Natural killer cell (primary cell): ENCODE data around the gene SNX14. TPM values are rescaled to one million over a fixed set of nuclear protein-coding genes. Genes with fewer than 3 reads are reported as not detected.

Experiments used
- ATAC-seq, 3 donors: fragments of 150-1000 bp in 2 of 3; fragments of 200-7000 bp in 1 of 3; cut with Tn5 transposase; 1 replicate in 1 of 3; 2 replicates in 2 of 3; pipeline ENCODE4 v1.10.0; 2021; ENCODE audit warnings: mild to moderate bottlenecking in 2 of 3, moderate library complexity in 2 of 3
- DNase-seq, 2 donors: peaks; one replicate each; pipeline versions ENCODE4 v3.0.0 to v3.0.0-alpha.2; 2013 to 2021; ENCODE audit warnings: mixed read lengths in 1 of 2
- H3K27ac ChIP-seq: one replicate; pipeline ENCODE4 v1.5.1; 2013; ENCODE audit warnings: mild to moderate bottlenecking, low read length
- H3K27me3 ChIP-seq: one replicate; pipeline ENCODE4 v1.6.1; 2013; ENCODE audit warnings: low read length; ENCODE audit not compliant: control insufficient read depth, insufficient read depth
- H3K36me3 ChIP-seq: one replicate; pipeline ENCODE4 v1.6.1; 2013; ENCODE audit warnings: low read length; ENCODE audit not compliant: control insufficient read depth, insufficient read depth
- H3K4me1 ChIP-seq: one replicate; pipeline ENCODE4 v1.6.1; 2013; ENCODE audit warnings: low read length; ENCODE audit not compliant: control insufficient read depth, insufficient read depth
- H3K4me3 ChIP-seq: one replicate; pipeline ENCODE4 v1.5.1; 2013; ENCODE audit warnings: low read length
- H3K9me3 ChIP-seq: one replicate; pipeline ENCODE4 v1.6.1; 2013; ENCODE audit warnings: low read length; ENCODE audit not compliant: control insufficient read depth, insufficient read depth
- H3K27ac Mint-ChIP-seq, 2 donors: one replicate each; pipeline ENCODE4 v1.8.0; 2022; ENCODE audit warnings: mild to moderate bottlenecking in 2 of 2, mixed read lengths in 2 of 2, moderate library complexity in 1 of 2
- H3K27me3 Mint-ChIP-seq, 2 donors: one replicate each; pipeline ENCODE4 v1.8.0; 2022; ENCODE audit warnings: low read depth in 2 of 2, mixed read lengths in 2 of 2
- H3K36me3 Mint-ChIP-seq: one replicate; pipeline ENCODE4 v1.8.0; 2022; ENCODE audit warnings: mixed read lengths
- H3K4me1 Mint-ChIP-seq, 2 donors: one replicate each; pipeline ENCODE4 v1.8.0; 2022; ENCODE audit warnings: mixed read lengths in 2 of 2
- H3K4me3 Mint-ChIP-seq: one replicate; pipeline ENCODE4 v1.8.0; 2022; ENCODE audit warnings: mild to moderate bottlenecking, moderate library complexity, mixed read lengths
- H3K9me3 Mint-ChIP-seq, 2 donors: one replicate each; pipeline ENCODE4 v1.8.0; 2022; ENCODE audit warnings: mixed read lengths in 2 of 2
- WGBS: methylation state at CpG from one replicate; pipeline ENCODE4 v1.1.7; 2013; ENCODE audit warnings: missing lambda C conversion rate; ENCODE audit not compliant: insufficient coverage; 5-methylcytosine and 5-hydroxymethylcytosine counted together
- intact Hi-C: fragments of 100-400 bp; cut with micrococcal nuclease; formaldehyde crosslinking; loops from one replicate; pipeline ENCODE4 v1.14.2; 2022
- total RNA-seq, 4 donors: library from RNA; stranded (reverse); fragments of 120-200 nt in 1 of 4; gene quantifications; one replicate each; pipeline versions ENCODE4 v1.2.3 to v1.2.4, GENCODE V29; 2013 to 2022
- TF ChIP-seq, protein P1 (sequence below): fragments of 200-600 bp; IDR thresholded peaks from one replicate; pipeline ENCODE4 v1.8.0; 2022; ENCODE audit warnings: antibody characterized with exemption

Gene SNX14
- total RNA-seq, 3 donors from 2014 or later (not counting 1 experiment from before 2014, with no cell fraction given), result 73.0 to 109 (median 80.3) TPM

- peaks cover 68% of the 10 kb centered on the region for H3K36me3 ChIP-seq
- no peak overlapping the region for H3K4me3 ChIP-seq
- peaks cover 17 to 23% of the 10 kb centered on the region in 2 donors for H3K4me1 Mint-ChIP-seq
- ATAC-seq (no peak), DNase-seq (no peak)
- no peak overlapping the region for H3K4me3 Mint-ChIP-seq
- no peaks in the 10 kb centered on the region for H3K9me3 ChIP-seq
- intact Hi-C loops, result no loop called here
- no peak overlapping the region for H3K27ac ChIP-seq
- no peaks in the 10 kb centered on the region for H3K27me3 Mint-ChIP-seq
- 100% methylated on average over 1 of the region's 2 CpGs for WGBS
- H3K27ac Mint-ChIP-seq, result peak overlapping the region in 1 of 2 donors; percentile 32
- TF ChIP-seq, protein P1, sequence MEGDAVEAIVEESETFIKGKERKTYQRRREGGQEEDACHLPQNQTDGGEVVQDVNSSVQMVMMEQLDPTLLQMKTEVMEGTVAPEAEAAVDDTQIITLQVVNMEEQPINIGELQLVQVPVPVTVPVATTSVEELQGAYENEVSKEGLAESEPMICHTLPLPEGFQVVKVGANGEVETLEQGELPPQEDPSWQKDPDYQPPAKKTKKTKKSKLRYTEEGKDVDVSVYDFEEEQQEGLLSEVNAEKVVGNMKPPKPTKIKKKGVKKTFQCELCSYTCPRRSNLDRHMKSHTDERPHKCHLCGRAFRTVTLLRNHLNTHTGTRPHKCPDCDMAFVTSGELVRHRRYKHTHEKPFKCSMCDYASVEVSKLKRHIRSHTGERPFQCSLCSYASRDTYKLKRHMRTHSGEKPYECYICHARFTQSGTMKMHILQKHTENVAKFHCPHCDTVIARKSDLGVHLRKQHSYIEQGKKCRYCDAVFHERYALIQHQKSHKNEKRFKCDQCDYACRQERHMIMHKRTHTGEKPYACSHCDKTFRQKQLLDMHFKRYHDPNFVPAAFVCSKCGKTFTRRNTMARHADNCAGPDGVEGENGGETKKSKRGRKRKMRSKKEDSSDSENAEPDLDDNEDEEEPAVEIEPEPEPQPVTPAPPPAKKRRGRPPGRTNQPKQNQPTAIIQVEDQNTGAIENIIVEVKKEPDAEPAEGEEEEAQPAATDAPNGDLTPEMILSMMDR, result no peak
- no peaks in the 10 kb centered on the region for H3K9me3 Mint-ChIP-seq
- H3K36me3 Mint-ChIP-seq, result peaks cover 8% of the 10 kb centered on the region
- no peaks in the 10 kb centered on the region for H3K4me1 ChIP-seq
- no peaks in the 10 kb centered on the region for H3K27me3 ChIP-seq
These were observed 16.7 kb upstream of the SNX14 start for GRCh38 chr6:85610182-85610895.

- TF ChIP-seq, protein P1, result no peak
- intact Hi-C loops, result no loop called here
- no peaks in the 10 kb centered on the region for H3K4me1 ChIP-seq
- Mint-ChIP-seq H3K27me3 (no peaks in the 10 kb centered on the region), H3K9me3 (no peaks in the 10 kb centered on the region), H3K4me1 (peaks cover 0 to 4% of the 10 kb centered on the region in 2 donors), H3K36me3 (no peaks in the 10 kb centered on the region), H3K4me3 (no peak overlapping the region), H3K27ac (no peak overlapping the region)
- WGBS, result 94% methylated on average over 1 of the region's 4 CpGs
- ATAC-seq (no peak), DNase-seq (no peak)
- H3K36me3 ChIP-seq, result peaks cover 4% of the 10 kb centered on the region
- no peaks in the 10 kb centered on the region for H3K27me3 ChIP-seq
- H3K4me3 ChIP-seq, result no peak overlapping the region
- H3K27ac ChIP-seq, result no peak overlapping the region
- H3K9me3 ChIP-seq, result no peaks in the 10 kb centered on the region
These were observed 8.4 kb upstream of the SNX14 start for GRCh38 chr6:85602100-85602499.

GRCh38 chr6:85600713-85601313, 7.2 kb upstream of the SNX14 start:
- ATAC-seq, result no peak
- WGBS, result 97% methylated on average over 11 of the region's 11 CpGs
- Mint-ChIP-seq H3K4me1 (peaks cover 0 to 4% of the 10 kb centered on the region in 2 donors), H3K4me3 (no peak overlapping the region), H3K27ac (peak overlapping the region; percentile 2 to 4), H3K27me3 (no peaks in the 10 kb centered on the region), H3K9me3 (no peaks in the 10 kb centered on the region), H3K36me3 (no peaks in the 10 kb centered on the region)
- Histone ChIP-seq H3K36me3 (no peaks in the 10 kb centered on the region), H3K4me1 (no peaks in the 10 kb centered on the region), H3K27ac (no peak overlapping the region), H3K27me3 (no peaks in the 10 kb centered on the region), H3K4me3 (no peak overlapping the region), H3K9me3 (no peaks in the 10 kb centered on the region)
- intact Hi-C loops, result no loop called here
- TF ChIP-seq, protein P1, result no peak
- DNase-seq, result peak in 1 of 2 donors; percentile 9
